ENCODE measurements around the gene MEGF10.
A peak's percentile ranks its signal among the peaks of the same experiment; 100 is the strongest.
"Not testable (repeated sequence)": the region's sequence is repeated elsewhere in the genome, so short reads cannot be mapped to it uniquely, and the experiment has no call there.

MEGF10 gene

DNA sequence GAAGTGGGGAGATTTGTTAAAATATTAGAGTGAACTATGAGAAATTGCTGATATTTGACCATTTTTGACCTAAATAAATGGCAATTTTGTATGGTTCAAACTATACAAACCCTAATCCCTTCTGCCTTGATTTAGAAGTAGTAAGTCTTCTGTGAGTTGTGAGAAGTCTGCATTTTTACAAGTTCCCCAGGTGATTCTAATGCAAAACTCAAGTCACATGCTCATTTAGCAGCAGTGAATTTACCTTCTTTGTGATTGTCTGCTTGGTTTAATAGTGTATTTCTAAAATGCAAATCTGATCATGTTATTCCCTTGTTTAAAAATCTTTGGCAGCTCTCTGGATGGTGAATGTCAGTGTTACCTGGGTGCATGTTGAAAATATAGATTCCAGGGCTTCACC, 2.8 kb downstream of the MEGF10 start:
- no peak for ATAC-seq
- TF ChIP-seq ZC3H10 (CRISPR knock-in tag; IDR thresholded peaks at IDR 0.05) = no peak

DNA sequence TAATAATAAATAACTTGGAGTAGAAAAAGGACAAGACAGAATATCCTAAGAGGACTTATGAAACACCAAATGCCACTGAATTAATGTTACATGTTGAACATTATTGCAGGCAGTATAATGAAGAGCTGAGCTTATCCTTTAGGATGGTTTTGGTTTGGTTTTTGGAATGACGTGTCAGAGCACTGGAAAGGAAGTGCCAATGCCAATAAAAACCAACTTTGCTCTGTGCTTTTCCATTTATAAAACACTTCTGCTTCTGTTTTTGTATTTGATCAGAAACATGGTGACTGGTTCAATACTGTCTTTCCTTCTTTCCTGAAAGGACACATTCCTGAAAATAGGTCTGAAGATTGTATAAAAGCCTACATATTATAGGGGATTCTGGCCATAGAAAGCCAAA, 4.2 kb downstream of the MEGF10 start:
- no peak for ATAC-seq
- TF ChIP-seq, protein P1, sequence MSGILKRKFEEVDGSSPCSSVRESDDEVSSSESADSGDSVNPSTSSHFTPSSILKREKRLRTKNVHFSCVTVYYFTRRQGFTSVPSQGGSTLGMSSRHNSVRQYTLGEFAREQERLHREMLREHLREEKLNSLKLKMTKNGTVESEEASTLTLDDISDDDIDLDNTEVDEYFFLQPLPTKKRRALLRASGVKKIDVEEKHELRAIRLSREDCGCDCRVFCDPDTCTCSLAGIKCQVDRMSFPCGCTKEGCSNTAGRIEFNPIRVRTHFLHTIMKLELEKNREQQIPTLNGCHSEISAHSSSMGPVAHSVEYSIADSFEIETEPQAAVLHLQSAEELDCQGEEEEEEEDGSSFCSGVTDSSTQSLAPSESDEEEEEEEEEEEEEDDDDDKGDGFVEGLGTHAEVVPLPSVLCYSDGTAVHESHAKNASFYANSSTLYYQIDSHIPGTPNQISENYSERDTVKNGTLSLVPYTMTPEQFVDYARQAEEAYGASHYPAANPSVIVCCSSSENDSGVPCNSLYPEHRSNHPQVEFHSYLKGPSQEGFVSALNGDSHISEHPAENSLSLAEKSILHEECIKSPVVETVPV (CRISPR knock-in tag; IDR thresholded peaks at IDR 0.05) = no peak

DNA sequence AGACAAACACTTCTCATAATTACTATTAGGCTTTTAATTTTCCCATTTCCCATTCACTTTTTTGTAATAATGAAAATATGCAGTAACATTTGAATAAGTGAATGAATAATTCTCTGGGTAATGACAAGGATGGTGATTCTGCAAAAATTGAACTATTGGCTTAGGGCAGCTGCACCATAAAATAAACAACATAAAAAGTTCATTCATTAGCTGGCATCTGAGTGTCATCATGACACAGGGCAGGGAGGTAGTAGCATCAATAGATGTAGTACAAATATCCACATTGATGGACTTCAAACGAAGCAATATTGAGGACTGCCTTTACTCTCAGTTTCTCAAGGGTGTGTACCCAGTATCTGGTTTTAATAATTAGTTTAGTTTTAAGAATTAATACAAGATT, 4.9 kb downstream of the MEGF10 start:
- TF ChIP-seq OSR1 (CRISPR knock-in tag; IDR thresholded peaks at IDR 0.05) (no peak), TCF4 (CRISPR knock-in tag; IDR thresholded peaks at IDR 0.05; ENCODE audit: borderline replicate concordance) (no peak), ZFP3 (CRISPR knock-in tag; IDR thresholded peaks at IDR 0.05) (no peak), ZNF8 (CRISPR knock-in tag; IDR thresholded peaks at IDR 0.05) (no peak), ISL1 (CRISPR knock-in tag; IDR thresholded peaks at IDR 0.05) (no peak), TOX (CRISPR knock-in tag; IDR thresholded peaks at IDR 0.05; ENCODE audit: borderline replicate concordance) (no peak), ARNTL (CRISPR knock-in tag; IDR thresholded peaks at IDR 0.05; ENCODE audit: borderline replicate concordance, low read depth) (no peak), ZNF70 (CRISPR knock-in tag; IDR thresholded peaks at IDR 0.05) (no peak)
- TF ChIP-seq, protein P2, sequence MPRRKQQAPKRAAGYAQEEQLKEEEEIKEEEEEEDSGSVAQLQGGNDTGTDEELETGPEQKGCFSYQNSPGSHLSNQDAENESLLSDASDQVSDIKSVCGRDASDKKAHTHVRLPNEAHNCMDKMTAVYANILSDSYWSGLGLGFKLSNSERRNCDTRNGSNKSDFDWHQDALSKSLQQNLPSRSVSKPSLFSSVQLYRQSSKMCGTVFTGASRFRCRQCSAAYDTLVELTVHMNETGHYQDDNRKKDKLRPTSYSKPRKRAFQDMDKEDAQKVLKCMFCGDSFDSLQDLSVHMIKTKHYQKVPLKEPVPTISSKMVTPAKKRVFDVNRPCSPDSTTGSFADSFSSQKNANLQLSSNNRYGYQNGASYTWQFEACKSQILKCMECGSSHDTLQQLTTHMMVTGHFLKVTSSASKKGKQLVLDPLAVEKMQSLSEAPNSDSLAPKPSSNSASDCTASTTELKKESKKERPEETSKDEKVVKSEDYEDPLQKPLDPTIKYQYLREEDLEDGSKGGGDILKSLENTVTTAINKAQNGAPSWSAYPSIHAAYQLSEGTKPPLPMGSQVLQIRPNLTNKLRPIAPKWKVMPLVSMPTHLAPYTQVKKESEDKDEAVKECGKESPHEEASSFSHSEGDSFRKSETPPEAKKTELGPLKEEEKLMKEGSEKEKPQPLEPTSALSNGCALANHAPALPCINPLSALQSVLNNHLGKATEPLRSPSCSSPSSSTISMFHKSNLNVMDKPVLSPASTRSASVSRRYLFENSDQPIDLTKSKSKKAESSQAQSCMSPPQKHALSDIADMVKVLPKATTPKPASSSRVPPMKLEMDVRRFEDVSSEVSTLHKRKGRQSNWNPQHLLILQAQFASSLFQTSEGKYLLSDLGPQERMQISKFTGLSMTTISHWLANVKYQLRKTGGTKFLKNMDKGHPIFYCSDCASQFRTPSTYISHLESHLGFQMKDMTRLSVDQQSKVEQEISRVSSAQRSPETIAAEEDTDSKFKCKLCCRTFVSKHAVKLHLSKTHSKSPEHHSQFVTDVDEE (CRISPR knock-in tag; IDR thresholded peaks at IDR 0.05) = no peak
- ATAC-seq = no peak

DNA sequence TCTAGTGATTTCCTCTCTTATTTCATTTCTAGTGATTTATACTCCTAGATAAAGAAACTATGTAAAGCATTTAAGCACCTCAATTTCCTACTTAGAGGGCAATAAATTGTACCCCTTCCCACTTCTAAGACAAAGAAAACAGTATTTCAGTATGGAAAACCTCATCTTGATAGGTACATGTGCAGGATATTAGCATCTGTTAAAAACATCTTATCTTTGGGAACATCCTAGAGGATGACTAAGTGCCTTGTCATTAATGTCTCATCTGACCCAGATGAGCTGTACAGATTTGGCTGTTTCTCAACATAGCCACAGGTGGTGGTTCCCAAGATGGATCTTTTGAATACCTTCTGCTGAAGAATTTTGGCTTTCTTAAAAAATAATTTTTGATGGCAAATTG, 5.7 kb downstream of the MEGF10 start:
- ATAC-seq = peak; percentile 72
- TF ChIP-seq GLIS3 (CRISPR knock-in tag; IDR thresholded peaks at IDR 0.05) (0 out of 2 replicates have a peak, but pooled peaks have one; percentile 37), ISL1 (CRISPR knock-in tag; IDR thresholded peaks at IDR 0.05) (peak; percentile 90), CSDC2 (CRISPR knock-in tag; IDR thresholded peaks at IDR 0.05) (no peak), TCF4 (CRISPR knock-in tag; IDR thresholded peaks at IDR 0.05; ENCODE audit: borderline replicate concordance) (peak; percentile 51)
- TF ChIP-seq, protein P3, sequence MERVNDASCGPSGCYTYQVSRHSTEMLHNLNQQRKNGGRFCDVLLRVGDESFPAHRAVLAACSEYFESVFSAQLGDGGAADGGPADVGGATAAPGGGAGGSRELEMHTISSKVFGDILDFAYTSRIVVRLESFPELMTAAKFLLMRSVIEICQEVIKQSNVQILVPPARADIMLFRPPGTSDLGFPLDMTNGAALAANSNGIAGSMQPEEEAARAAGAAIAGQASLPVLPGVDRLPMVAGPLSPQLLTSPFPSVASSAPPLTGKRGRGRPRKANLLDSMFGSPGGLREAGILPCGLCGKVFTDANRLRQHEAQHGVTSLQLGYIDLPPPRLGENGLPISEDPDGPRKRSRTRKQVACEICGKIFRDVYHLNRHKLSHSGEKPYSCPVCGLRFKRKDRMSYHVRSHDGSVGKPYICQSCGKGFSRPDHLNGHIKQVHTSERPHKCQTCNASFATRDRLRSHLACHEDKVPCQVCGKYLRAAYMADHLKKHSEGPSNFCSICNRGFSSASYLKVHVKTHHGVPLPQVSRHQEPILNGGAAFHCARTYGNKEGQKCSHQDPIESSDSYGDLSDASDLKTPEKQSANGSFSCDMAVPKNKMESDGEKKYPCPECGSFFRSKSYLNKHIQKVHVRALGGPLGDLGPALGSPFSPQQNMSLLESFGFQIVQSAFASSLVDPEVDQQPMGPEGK (CRISPR knock-in tag; IDR thresholded peaks at IDR 0.05; ENCODE audit: borderline replicate concordance) = peak; percentile 32; the same call in 1 of the 2 replicates

DNA sequence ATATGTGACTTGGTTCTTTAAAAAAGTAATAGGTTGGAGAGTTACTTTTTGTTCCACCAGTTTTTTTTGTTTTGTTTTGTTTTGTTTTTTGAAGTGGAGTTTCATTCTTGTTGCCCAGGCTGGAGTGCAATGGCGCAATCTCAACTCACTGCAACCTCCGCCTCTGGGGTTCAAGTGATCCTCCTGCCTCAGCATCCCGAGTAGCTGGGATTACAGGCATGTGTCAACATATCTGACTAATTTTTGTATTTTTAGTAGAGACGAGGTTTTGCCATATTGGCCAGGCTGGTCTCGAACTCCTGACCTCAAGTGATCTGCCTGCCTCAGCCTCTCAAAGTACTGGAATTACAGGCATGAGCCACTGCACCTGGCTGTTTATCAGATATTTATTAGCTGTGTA, 6.3 kb downstream of the MEGF10 start:
- not testable (repeated sequence) for ATAC-seq

DNA sequence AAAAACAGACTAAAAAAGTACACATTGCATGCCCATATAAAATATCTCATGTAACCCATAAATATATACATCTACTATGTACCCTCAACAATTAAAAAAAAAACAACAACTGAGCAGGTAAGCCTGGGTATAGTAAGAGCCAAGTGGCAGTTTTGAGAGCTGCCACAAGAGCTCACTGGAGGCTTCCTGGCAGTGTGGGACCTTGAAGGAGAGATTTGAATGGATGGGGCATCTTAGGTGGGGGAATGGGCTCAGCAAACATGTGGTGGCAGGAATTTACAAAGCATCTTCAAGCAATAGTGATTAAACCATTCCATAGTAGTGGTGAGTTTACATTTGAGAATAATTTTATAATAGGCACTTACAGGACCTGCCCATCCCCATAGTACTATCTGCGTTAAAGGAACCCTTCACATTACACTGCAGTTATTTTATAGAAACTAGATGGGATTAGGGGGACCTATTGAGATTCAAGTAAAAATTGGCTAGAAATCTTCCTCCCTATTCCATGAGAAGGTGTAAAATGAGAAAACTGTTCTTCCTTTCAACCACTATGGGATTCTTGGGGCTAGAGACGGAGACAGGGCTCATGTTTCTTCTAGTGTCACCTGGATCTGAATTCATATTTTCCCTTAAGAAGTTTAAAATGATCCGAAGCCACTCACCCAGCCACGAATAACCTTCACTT, 6.9 kb downstream of the MEGF10 start:
- ATAC-seq = no peak
- no peak for TF ChIP-seq ZFP30 (CRISPR knock-in tag; IDR thresholded peaks at IDR 0.05)
- no peak for TF ChIP-seq RARB (CRISPR knock-in tag; IDR thresholded peaks at IDR 0.05)
- TF ChIP-seq, protein P4, sequence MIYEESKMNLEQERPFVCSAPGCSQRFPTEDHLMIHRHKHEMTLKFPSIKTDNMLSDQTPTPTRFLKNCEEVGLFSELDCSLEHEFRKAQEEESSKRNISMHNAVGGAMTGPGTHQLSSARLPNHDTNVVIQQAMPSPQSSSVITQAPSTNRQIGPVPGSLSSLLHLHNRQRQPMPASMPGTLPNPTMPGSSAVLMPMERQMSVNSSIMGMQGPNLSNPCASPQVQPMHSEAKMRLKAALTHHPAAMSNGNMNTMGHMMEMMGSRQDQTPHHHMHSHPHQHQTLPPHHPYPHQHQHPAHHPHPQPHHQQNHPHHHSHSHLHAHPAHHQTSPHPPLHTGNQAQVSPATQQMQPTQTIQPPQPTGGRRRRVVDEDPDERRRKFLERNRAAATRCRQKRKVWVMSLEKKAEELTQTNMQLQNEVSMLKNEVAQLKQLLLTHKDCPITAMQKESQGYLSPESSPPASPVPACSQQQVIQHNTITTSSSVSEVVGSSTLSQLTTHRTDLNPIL (CRISPR knock-in tag; IDR thresholded peaks at IDR 0.05; ENCODE audit: low read depth) = no peak
- no peak for TF ChIP-seq ARNTL (CRISPR knock-in tag; IDR thresholded peaks at IDR 0.05; ENCODE audit: borderline replicate concordance, low read depth)
- no peak for TF ChIP-seq BACH2 (CRISPR knock-in tag; IDR thresholded peaks at IDR 0.05; ENCODE audit: borderline replicate concordance)
- TF ChIP-seq ZC3H10 (CRISPR knock-in tag; IDR thresholded peaks at IDR 0.05) = no peak
- TF ChIP-seq PPARA (CRISPR knock-in tag; IDR thresholded peaks at IDR 0.05; ENCODE audit: borderline replicate concordance) = no peak
- TF ChIP-seq, protein P1 (CRISPR knock-in tag; IDR thresholded peaks at IDR 0.05) = no peak
- no peak for TF ChIP-seq GLIS3 (CRISPR knock-in tag; IDR thresholded peaks at IDR 0.05)
- no peak for TF ChIP-seq CSDC2 (CRISPR knock-in tag; IDR thresholded peaks at IDR 0.05)
- TF ChIP-seq ISL1 (CRISPR knock-in tag; IDR thresholded peaks at IDR 0.05) = no peak
- TF ChIP-seq ZNF8 (CRISPR knock-in tag; IDR thresholded peaks at IDR 0.05) = no peak
- no peak for TF ChIP-seq SNAI2 (CRISPR knock-in tag; IDR thresholded peaks at IDR 0.05)

Data from SK-N-SH treated with all-trans-retinoic acid at 6 μM for 48 hours (cell line).